22Rv1 (cell line): ENCODE data around the gene RGS7.

Source experiments
- ZFX ChIP-seq: fragments of 450-650 bp; IDR thresholded peaks from 2 replicates; pipeline ENCODE4 v1.6.1; 2017; ENCODE audit warnings: antibody characterized with exemption, borderline replicate concordance
- TF ChIP-seq, protein P1 (sequence below): fragments of 450-650 bp; IDR thresholded peaks from 2 replicates; pipeline ENCODE4 v1.5.1; 2017; ENCODE audit warnings: mild to moderate bottlenecking

DNA sequence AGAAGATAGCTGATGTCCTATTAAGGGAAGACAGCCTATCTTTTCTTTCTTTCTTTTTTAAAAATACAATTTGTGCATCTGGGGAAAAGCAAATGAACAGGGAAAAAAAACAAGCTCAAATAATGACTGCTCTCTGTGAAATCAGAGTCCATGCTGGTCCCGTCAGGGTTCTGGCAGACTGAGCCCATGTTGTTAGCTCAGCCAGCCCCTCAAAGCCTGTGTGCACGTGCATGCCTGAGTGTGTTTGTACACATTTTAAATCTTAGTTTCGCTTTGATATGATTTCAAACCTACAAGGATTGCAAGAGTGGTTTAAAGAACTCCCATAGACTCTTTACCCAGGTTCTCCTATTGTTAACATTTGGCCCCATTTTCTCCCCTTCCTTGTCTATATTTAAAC lies 513.2 kb downstream of the RGS7 start:
- TF ChIP-seq, protein P1, sequence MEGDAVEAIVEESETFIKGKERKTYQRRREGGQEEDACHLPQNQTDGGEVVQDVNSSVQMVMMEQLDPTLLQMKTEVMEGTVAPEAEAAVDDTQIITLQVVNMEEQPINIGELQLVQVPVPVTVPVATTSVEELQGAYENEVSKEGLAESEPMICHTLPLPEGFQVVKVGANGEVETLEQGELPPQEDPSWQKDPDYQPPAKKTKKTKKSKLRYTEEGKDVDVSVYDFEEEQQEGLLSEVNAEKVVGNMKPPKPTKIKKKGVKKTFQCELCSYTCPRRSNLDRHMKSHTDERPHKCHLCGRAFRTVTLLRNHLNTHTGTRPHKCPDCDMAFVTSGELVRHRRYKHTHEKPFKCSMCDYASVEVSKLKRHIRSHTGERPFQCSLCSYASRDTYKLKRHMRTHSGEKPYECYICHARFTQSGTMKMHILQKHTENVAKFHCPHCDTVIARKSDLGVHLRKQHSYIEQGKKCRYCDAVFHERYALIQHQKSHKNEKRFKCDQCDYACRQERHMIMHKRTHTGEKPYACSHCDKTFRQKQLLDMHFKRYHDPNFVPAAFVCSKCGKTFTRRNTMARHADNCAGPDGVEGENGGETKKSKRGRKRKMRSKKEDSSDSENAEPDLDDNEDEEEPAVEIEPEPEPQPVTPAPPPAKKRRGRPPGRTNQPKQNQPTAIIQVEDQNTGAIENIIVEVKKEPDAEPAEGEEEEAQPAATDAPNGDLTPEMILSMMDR = no peak
- no peak for TF ChIP-seq ZFX
